HG03460 (cell line): ENCODE measurements around the gene SMPD3.

ENCODE experiments used
- ATAC-seq: cut with Tn5 transposase; IDR thresholded peaks from one replicate; pipeline ENCODE4 v1.9.1; 2021; ENCODE audit not compliant: unreplicated experiment

Gene SMPD3

DNA sequence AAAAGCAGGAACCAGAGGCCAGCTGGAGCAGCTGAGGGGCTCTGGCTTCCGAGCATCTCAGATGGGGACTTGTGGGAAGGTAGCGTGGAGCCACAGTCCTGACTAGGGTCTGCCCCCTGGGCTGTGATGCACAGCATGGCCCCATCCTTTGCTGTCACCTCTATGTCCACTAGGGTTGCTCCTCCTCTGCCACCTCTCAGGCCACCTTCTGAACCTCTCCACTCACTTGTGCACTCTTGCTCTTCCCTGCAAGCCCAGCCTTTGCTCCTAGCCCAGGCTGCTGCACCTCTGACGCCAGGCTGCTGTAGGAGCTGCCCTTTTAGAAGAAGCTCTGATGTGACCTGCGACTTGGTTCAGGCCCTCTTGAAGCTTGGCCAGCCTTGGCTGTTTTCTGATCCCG is 24.3 kb upstream of the SMPD3 start:
- ATAC-seq = no peak

DNA sequence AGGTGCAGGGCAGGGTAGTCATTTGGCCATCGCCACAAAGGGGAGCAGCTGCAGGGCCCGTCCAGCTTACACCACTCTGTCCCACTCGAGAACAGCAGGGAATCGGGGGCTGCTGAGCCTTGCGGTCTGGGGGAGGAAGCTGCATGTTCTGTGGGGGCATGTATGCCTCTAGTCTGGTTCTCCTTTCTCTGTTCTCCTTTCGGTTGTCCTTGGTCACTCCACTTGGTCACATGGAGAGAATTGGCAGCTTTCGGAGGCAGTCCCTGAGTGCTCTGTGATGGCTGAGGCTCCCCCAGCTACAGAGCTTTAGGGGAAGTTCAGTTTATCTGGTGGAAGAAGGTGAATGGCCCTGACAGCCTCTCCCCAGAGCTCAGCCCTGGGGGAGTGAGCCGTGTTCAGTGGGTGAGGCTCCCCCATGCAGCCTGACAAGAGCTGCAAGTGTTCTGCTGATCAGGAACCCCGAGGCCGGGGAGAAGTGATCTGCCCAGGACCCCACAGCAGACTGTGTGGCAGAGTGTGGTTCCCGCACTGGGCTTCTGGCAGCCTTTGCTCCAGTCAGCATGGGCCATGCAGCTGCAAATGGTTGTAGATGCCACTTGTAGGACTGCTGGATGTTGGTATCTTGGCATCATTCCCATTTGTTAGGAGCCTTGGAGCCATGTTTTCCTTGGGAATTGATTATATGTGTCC is 22.3 kb upstream of the SMPD3 start:
- ATAC-seq = peak; percentile 86

DNA sequence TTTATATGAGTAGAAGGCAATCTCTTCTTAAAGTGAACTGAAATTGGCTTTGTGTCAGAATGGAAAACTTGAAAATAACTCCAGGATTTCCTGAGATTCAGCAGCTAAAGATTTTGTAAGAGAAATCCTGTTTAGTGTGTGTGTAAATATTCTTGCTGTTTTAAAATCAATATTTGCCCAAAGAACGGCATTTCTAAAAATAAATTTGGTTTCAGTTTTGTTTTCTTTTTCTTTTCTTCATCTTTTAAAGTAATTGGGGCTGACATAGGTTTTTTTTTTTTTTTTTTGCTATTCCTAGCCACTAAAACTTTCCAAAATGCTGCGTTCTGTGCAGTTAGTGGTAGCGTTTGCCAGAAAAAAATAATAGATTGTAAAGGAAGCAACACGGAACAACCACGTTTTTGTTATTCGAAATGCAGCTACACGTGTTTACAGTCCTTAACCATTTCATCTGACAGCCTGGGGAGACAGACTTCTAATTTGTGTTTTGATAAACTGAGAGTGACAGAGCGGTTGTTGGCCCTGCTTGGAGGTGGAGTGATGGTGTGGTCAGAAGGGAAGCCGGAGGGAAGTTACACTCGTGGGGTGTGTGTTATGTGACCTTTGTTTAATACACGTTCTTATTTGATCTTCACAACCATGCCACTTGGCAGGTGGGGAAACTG is 21.6 kb upstream of the SMPD3 start:
- peak; percentile 29 for ATAC-seq

DNA sequence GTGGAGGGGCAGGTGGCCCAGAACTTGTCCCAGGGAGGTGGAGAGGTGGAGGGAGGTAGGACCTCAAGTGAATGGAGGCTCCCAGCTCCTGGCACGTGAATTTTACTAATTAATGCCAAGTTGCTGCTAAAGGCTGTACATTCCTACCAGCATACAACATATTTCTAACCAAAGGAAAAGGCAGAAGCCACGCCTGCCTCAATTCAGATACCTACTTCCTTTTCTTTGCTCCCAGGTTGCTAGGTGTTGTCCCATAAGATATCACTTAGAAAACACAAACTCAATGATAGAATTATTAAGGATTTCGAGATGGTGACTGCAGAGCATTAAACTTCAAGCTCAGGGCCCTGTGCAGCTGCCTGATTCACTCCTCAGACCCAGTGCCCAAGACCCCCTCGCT is 20.5 kb upstream of the SMPD3 start:
- no peak for ATAC-seq

DNA sequence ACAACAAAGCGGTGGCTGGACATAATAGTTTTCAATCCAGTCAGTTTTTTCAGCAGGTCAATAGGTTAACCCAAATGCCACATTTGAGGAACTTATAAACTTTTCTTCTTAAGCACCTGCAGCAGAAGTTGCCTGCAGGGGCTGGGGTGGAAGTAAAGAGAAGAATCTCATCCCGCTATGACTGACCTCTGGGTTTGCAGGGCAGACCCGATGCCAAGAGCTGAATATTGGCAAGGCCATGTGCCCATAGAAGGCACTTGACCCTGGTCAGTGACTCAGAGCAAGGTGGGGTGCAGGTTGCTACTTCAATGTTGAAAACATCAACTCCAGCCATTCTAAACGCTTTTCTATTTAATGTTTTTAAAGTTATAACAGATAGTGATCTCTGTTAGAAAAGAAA is 17.9 kb upstream of the SMPD3 start:
- ATAC-seq = no peak

DNA sequence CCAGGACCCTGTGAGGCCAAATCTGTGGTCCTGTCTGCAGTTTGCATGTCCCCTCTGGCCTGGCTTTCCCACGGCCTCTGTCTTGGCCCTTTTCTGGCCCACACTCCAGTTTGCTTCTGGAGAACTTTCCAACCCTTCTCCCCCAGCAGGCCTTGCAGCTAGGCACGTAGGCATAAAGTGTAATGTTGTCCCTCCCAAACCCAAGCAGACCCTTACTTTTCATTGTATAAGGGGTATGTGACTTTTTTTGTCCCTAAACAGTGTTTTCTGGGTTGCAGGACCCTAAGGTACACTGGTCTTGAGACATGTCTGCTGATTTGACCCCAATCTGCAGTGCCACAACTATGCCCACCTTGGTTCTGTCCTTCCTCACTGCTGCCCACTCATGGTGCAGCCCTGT is 15.6 kb upstream of the SMPD3 start:
- no peak for ATAC-seq

DNA sequence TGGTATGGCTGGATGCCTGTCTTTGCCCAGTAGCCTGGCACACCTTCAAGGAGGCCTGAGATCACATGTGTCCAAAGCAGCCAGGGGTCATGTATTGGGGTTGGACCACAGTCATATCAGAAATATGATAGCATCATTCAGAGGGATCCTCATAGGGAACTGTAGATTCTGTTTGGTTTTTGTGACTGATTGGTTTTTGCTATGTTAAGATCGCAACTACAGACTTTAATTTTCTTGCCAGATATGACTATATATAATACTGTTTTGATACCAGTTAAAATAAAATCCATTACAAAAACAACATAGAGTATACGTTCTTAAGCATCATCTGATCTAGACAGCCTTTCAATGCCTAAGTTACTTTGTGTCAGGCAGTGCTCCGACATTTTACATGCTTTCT is 11.8 kb upstream of the SMPD3 start:
- ATAC-seq = no peak

DNA sequence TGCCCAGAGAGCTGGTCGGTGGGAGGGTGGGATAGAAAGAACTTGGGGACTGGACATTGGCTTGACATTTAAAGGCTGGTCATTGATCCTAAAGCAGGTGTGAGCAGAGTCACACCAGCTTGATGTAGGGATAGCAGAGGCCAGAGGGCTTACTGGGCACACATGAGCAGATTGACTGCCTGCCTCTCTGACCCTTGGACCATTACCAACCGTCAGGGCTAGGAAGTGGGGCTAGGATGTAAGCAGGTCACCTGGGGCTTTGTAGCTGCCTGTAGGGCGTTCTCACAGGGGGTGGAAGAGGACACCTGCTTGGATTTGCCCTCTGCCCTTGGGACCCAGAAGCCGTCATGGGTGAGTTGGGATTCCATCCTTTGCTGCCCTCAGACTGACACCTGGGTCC is 11.1 kb upstream of the SMPD3 start:
- ATAC-seq = no peak

DNA sequence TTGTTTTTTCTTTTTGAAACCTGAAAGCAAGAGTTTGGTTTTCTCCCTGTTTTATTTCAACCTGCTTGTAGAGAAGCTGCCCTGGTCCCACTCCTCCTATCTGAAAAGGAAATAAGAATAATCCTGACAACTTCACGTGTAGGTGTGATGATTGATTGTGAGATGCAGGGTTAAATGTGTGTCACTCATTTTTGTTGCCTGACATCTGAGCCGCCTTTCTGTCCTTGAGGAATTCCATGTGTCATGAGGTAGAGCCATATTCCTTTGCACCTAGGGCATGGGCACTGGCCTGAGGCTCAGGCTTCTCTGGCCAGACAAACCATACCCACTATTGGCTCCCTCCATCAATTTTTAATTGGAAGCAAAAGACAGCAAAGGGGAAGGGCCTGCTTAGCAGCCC is 10.2 kb upstream of the SMPD3 start:
- no peak for ATAC-seq

DNA sequence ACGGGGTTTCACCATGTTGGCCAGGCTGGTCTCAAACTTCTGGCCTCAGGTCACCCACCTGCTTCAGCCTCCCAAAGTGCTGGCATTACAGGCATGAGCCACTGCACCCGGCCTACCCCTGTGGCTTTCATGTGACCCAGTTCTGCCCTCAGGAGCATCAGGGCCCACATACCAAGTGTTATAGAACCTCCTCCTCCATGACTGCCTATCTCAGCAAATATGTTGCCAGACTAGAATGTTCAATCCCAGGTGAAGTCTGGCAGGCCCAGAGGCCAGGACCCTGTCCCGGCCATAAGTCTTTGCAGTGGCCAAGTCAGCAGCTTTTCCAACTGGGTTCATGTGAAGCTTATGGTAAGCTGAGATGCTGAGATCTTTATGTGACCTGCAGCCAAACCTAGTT is 9.8 kb upstream of the SMPD3 start:
- no peak for ATAC-seq

DNA sequence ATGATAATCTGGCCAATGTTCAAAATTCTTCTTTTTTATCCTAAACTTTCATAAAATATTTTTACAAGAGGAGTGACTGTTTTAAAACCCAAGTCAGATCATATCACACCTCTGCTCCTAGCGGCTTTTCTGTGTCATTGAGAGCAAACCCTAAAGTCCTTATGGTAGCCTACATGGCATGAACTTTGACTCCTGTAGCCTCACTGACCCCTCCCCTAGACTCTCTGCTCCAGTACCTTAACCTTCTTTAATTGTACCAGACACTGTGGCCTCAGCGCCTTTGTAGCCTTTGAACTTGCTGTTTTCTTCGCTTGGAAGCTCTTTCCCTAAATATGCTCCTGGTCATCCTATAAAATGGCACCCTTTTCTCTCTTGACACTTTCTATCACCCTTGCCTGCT is 7.3 kb upstream of the SMPD3 start:
- ATAC-seq = no peak

DNA sequence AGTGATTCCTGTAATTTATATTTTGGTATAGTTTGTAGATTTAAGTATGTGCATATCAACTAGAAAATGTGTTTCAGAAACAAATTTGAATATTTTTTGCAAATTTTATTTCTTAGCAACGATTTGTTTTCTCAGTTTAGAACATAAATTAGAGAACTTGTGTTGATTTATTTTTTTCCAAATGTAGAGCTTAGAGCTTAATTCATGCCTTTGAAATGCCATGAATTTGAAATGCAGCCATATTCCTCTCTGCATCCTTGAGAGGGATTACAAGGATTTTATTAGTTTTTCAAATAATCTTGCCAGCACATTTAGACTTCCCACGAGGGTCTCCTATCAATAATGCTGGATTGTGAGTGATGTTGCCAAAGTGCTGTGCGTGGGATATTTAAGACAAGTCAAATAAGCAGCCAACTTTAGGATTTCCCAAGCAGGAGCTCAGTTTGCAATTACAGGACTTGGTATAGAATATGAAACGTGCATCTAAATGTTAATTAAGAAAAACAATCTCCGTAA is 6.7 kb upstream of the SMPD3 start:
- ATAC-seq = no peak

DNA sequence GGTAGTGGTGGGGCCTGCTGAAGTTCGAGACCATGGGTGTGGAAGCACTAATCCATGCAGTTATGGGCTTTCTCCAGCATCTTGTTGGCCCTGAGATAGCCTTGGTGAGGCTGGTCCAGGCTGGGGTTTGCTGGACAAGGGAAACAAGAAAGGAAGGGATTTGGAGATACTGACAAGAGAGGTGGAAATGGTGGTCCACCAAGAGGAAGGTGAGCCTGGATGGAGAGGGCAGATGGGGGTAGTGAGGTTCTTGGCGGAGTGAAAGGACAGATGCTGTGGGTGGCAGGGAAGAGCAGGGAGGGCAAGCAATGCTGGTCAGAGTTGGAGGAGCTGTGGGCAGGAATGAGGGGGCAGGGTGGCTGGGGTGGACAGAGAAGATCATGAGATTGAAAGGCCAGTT is 5.5 kb upstream of the SMPD3 start:
- ATAC-seq = no peak

DNA sequence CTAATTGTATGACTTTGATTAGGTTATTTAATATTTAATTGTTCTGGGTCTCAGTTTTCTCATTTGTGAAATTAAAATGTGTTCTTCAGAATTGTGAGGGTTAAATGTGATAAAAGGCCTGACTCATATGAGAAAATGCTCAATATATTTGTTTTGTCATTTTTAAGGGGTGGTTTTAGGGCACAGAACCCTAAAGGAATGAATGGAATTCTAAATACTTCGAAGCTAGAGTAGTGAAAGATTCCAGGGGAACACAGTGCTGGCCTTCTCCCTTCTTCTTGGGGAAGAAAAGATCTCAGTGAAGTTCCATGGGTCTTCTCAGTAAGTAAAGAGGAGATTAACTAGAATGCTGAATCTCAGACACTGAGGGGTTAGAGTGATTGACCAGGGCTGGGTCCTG is 3.9 kb upstream of the SMPD3 start:
- no peak for ATAC-seq

DNA sequence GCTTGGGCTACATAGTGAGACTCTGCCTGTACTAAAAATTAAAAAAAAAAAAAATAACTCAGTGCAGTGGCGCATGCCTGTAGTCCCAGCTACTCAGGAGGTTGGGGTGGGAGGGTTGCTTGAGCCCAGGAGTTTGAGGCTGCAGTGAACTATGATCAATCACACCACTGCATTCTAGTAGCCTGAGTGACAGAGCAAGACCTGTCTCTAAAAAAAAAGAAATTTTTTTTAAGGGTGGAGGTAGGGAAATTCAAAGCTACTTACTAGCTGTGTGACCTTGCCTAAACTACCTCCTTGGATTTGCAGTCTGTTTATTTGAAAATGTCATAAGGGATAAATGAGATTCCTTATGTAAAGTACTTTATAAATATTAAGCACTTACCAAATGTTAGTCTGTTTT is 3.4 kb upstream of the SMPD3 start:
- no peak for ATAC-seq

DNA sequence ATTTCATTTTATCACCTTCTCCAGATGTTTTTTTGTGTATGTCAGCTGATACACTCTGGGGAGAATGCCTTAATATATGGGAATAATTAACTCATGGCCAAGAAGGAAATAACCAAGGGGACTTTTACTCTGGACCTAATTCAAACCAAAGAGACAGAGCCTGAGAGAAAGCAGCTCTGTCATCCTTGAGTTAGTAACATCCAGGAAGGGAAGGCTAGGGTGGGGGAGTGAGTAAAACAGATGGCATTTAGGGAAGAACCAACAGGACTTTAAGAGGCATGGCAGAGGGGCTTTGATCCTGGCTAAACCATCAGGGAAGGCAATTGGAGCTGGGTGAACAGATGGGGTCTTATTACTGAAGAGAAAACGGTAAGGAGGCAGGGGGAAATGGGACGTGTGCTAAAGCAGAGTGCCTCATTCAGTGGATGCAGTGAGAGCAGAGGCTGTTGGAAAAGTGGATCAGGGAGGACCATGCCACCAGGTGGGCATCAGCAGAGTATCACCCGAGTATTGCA is 2.5 kb upstream of the SMPD3 start:
- no peak for ATAC-seq

DNA sequence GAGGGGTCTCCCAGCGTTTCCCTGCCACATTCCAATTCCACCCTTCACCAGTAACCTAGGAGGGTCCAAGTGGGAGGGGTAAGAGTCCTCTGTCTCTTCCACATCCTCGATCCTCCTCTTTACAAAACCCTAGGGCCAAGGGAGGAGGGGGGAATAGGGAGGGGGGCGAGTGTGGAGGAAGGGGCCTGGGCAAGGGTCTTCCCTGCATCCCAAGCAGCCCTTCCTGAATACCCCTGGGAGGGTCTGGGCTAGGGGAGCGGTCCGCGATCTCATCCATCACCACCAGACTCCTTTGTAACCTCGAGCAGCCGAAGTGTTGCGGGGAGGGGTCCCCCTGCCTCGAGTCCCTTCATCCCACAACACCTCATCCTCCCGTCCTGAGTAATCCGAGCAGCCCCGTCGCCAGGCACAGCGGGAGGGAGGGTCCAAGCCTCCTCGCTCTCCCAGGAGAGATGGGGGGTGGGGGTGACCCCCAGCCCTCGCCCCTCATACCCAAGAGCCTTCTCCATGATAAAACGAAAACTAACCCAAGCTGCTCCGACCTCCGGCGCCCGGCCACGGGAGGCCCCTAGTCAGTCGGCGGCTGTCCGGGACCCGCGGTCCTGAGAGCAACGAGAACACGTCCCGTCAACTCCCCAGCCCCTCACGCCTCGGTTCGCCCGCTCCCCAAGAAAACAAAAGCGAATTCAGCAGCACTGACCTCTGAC is 502 bp downstream of the SMPD3 start:
- ATAC-seq = no peak

DNA sequence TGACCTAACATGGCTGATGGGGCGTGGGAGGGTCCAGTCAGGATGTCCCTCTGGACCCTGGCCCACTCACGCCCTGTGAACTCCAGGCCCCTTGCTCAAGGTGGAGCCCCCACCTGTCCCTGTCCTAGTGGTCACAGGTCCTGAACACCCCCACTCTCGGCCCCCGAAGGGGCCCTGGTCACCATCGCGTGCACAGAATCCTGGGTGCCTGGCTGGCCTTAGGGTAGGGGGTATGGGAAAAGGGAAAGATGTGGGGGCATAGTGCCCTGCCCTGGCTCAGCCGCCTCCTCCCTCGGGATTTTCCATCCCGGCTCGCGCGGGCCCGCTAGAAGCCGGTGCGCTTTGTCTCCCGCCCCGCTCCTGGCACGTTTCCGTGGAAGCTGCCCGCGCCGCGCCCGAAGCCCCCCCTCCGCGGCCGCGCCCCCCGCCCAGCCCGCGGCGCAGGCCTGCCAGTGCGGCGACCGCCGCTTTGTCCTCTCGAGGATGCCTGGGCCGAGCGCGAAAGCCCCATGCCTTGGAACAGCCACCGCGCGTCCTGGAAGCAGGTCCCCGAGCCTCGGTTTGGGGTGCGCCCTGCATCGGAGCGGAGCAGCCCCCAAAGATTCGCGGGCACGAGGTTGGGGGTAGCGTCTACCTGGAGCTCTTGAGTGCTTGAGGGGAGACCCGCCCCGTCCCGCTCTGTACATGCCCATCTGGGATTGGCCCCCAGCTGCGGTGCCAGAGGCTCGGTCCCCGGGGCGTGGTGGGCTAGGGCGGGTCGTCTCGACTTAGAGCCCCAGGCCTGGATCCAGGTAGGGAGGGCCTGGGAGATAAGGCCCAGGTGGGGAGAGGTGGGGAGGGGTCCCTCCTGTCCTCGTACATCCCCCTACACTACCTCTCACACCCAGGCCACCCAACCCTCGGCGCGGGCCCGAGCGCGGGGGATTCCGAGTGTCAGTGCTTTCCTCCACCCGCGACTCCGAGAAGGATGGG is 1.3 kb downstream of the SMPD3 start:
- ATAC-seq = no peak

DNA sequence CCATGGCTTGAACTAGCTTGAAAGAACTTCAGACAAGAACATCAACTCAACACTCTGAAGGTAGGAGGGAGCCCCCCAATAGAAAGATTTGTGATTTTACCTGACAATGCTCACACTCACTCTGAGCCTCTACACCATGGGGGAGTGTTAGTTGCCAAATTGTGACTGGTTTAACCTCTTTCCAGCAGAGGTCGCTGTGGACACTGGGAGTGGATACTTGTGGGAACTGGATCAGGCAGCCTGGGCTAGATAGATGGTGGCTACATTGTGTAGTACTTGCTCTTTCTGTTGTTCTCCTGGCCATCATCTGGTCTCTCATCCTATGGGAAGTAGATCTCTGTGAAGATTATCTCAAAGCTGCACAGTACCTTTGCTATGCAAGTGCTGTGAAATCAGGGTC is 2.9 kb downstream of the SMPD3 start:
- no peak for ATAC-seq

DNA sequence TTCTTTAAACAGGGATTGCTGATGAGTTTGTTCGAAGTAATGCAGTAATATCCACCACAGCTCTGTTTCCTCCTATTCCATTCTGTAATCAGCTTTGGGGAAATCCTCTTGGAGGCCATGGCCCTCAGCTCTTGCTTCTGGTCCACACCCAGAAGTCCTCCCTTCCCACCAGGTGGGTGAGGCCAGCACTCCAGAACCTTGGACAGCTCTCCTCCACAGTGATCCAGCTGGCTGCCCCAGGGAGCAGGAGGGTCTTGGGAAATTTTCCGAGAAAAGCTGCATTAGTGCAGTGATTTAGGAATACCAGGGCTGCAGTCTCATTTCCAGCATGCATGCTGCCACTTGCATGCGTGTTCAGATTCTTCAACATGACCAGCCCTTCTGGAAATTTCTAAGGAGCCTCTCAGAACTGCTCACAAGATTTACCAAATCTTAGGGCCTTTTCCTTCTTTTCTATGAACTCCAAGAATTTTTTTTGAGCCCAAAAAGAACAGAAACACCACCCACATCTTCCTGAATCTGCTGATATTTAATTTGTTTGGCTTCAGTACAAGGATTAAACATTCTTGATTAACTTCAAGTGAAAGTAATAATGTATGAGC is 4.2 kb downstream of the SMPD3 start:
- ATAC-seq = no peak
